A673 (cell line): ENCODE measurements around the gene BCDIN3D.

Experiments used
- CTCF ChIP-seq: fragments of 300-800, 200-600 bp; sonication (generic); conservative IDR thresholded peaks from 2 replicates; pipeline ENCODE4 v1.5.1; 2017; ENCODE audit warnings: low read depth, mild to moderate bottlenecking, antibody characterized with exemption, low read length, moderate library complexity, mixed read lengths
- EZH2 ChIP-seq: fragments of 200-600 bp; sonication (generic); IDR thresholded peaks from 2 replicates; pipeline ENCODE4 v1.6.1; 2017; ENCODE audit warnings: borderline replicate concordance, low read depth, mild to moderate bottlenecking, mixed read lengths, antibody characterized with exemption, low read length; ENCODE audit not compliant: poor library complexity, severe bottlenecking

- no peak for TF ChIP-seq CTCF
- TF ChIP-seq EZH2, result no peak
Observed at GRCh38 chr12:49796606-49797448, 46.1 kb downstream of the BCDIN3D start.
